Keratinocyte (primary cell): Measurements from ENCODE around the gene SDHAF2. TPM values are rescaled to one million over a fixed set of nuclear protein-coding genes. Genes with fewer than 3 reads are reported as not detected.
"Not testable (repeated sequence)": the region's sequence is repeated elsewhere in the genome, so short reads cannot be mapped to it uniquely, and the experiment has no call there.

Experiments used
- DNase-seq: peaks from one replicate; pipeline ENCODE4 v3.0.0-alpha.2; 2011; ENCODE audit warnings: low read depth, missing footprints, low spot score
- FAIRE-seq: peaks from 2 replicates; lab custom pipeline; 2011; peaks lifted over from hg19 to GRCh38; lab: Jason Lieb, UNC
- H2AFZ ChIP-seq: 2 replicates; pipeline ENCODE4 v1.6.0; 2012; ENCODE audit warnings: low read length, control low read depth, inconsistent platforms; ENCODE audit not compliant: control insufficient read depth
- H3K27ac ChIP-seq: 2 replicates; pipeline ENCODE4 v1.5.1; 2011; ENCODE audit warnings: low read length; ENCODE audit not compliant: control insufficient read depth, insufficient read depth
- H3K27me3 ChIP-seq: 3 replicates; pipeline ENCODE4 v1.6.0; 2011; ENCODE audit warnings: low read length; ENCODE audit not compliant: control insufficient read depth, insufficient read depth; ENCODE audit errors: extremely low read depth
- H3K36me3 ChIP-seq, 2 experiments: 2 replicates in 1 of 2; 3 replicates in 1 of 2; pipeline ENCODE4 v1.5.1; 2011; ENCODE audit warnings: low read length in 2 of 2, mild to moderate bottlenecking in 1 of 2; ENCODE audit not compliant: control insufficient read depth in 2 of 2, insufficient read depth in 2 of 2; ENCODE audit errors: extremely low read depth in 1 of 2
- H3K4me1 ChIP-seq: 3 replicates; pipeline ENCODE4 v1.5.1; 2011; ENCODE audit warnings: low read length; ENCODE audit not compliant: control insufficient read depth, insufficient read depth; ENCODE audit errors: extremely low read depth
- H3K4me2 ChIP-seq: 3 replicates; pipeline ENCODE4 v1.6.0; 2011; ENCODE audit warnings: low read depth, low read length; ENCODE audit not compliant: control insufficient read depth, insufficient read depth; ENCODE audit errors: extremely low read depth
- H3K4me3 ChIP-seq, 3 experiments: fragments of 200-600 bp in 1 of 3; sonication (generic) in 1 of 3; 2 replicates in 2 of 3; 3 replicates in 1 of 3; pipeline ENCODE4 v1.5.1; 2011 to 2016; ENCODE audit warnings: low read length in 3 of 3, mild to moderate bottlenecking in 3 of 3, control low read depth in 2 of 3, inconsistent platforms in 1 of 3, low read depth in 1 of 3, mixed read lengths in 1 of 3, mixed run types in 1 of 3, moderate library complexity in 1 of 3; ENCODE audit not compliant: control insufficient read depth in 2 of 3, insufficient read depth in 2 of 3; ENCODE audit errors: extremely low read depth in 1 of 3
- H3K79me2 ChIP-seq: 2 replicates; pipeline ENCODE4 v1.6.0; 2012; ENCODE audit warnings: low read length; ENCODE audit not compliant: control insufficient read depth, insufficient read depth
- H3K9ac ChIP-seq: 3 replicates; pipeline ENCODE4 v1.6.0; 2011; ENCODE audit warnings: low read length; ENCODE audit not compliant: control insufficient read depth, insufficient read depth; ENCODE audit errors: extremely low read depth
- H3K9me1 ChIP-seq: 3 replicates; pipeline ENCODE4 v1.6.0; 2011; ENCODE audit warnings: low read length; ENCODE audit not compliant: control insufficient read depth, insufficient read depth; ENCODE audit errors: extremely low read depth
- H3K9me3 ChIP-seq: 2 replicates; pipeline ENCODE4 v1.5.1; 2012; ENCODE audit warnings: low read depth, low read length; ENCODE audit not compliant: control insufficient read depth
- H4K20me1 ChIP-seq: 3 replicates; pipeline ENCODE4 v1.6.0; 2011; ENCODE audit warnings: low read length; ENCODE audit not compliant: control insufficient read depth, insufficient read depth; ENCODE audit errors: extremely low read depth
- EZH2 ChIP-seq: IDR thresholded peaks from one replicate; pipeline ENCODE4 v1.6.1; 2012; ENCODE audit warnings: inconsistent platforms, mild to moderate bottlenecking, low read length, moderate library complexity
- dilution Hi-C: fragments of 300-500 bp; cut with MboI; formaldehyde crosslinking; loops from one replicate; pipeline ENCODE4 v1.7.0; 2020; ENCODE audit warnings: low sequenced_read_pairs; ENCODE audit not compliant: extremely low pct_ligation_motif_present
- polyA plus RNA-seq, 5 experiments: library from polyadenylated mRNA; depleted of rRNA in 3 of 5; stranded (reverse) in 3 of 5; stranded (forward) in 1 of 5; unstranded in 1 of 5; fragments of >200 nt; gene quantifications; 1 replicate in 1 of 5; 2 replicates in 3 of 5; 3 replicates in 1 of 5; pipeline versions ENCODE4 v1.2.1 to v1.2.3, GENCODE V29; 2011 to 2012; ENCODE audit warnings: missing spikeins in 2 of 5, low read depth in 1 of 5, low replicate concordance in 1 of 5
- TF ChIP-seq, protein P1 (sequence below), 3 experiments: IDR thresholded peaks in 1 of 3; conservative IDR thresholded peaks in 1 of 3; optimal IDR thresholded peaks in 1 of 3; 2 replicates in 2 of 3; 3 replicates in 1 of 3; pipeline versions ENCODE3 to v1.5.1; 2011; ENCODE audit warnings: low read length in 3 of 3, mild to moderate bottlenecking in 3 of 3, moderate library complexity in 2 of 3, control low read depth in 1 of 3, inconsistent platforms in 1 of 3; ENCODE audit not compliant: insufficient read depth in 2 of 3; ENCODE audit errors: extremely low read depth in 1 of 3

Gene SDHAF2
- polyA plus RNA-seq, 1 donor (not counting 4 experiments of a cell fraction or from before 2014, with no cell fraction given) = 56.4 TPM

DNA sequence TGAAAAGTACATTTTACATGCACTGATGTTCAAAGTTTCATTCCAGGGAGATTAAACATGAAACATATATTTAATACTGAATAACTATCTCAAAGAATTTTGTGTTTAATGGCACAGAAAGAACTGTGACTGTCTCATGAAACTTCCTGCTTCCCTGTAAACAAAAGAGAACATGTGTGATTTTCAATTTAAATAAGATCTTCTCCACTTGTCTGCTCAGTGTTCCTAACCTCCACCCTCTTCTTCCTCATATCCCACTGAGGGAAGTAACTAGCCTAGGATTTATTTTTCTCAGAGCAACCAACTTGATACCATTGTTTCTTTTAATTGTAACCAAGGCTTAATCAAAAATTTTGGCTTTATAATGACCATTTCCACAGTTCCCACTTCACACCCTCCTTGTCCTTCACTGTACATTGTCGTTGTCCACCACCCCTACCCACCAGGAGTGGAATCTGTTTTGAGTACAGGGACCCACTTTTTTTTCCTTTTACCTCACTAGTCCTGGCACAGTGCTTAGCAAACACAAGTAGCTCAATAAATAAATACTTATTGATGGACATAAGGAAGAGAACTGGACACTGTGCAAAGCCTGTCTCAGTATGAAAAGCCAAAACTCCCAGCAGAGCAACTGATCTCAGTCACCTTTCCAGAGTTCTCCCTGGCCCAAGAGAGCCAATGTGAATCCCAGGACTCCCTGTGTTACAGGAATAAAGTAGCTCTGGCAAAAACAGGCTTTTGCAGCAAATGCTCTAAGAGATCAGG is 4.4 kb upstream of the SDHAF2 start:
- peaks cover 5% of the 10 kb centered on the region for H3K4me1 ChIP-seq
- no peak overlapping the region for H3K9ac ChIP-seq
- FAIRE-seq (no peak), DNase-seq (no peak)
- H3K9me3 ChIP-seq = no peaks in the 10 kb centered on the region
- no peaks in the 10 kb centered on the region for H3K27me3 ChIP-seq
- H3K9me1 ChIP-seq = no peaks in the 10 kb centered on the region
- H2AFZ ChIP-seq = no peak overlapping the region
- peaks cover 16 to 33% of the 10 kb centered on the region in 2 experiments for H3K36me3 ChIP-seq
- no peak overlapping the region for H3K4me3 ChIP-seq
- peaks cover 73% of the 10 kb centered on the region for H3K79me2 ChIP-seq
- no peak overlapping the region for H3K4me2 ChIP-seq
- dilution Hi-C loops = no loop called here
- no peak for TF ChIP-seq EZH2
- TF ChIP-seq, protein P1, sequence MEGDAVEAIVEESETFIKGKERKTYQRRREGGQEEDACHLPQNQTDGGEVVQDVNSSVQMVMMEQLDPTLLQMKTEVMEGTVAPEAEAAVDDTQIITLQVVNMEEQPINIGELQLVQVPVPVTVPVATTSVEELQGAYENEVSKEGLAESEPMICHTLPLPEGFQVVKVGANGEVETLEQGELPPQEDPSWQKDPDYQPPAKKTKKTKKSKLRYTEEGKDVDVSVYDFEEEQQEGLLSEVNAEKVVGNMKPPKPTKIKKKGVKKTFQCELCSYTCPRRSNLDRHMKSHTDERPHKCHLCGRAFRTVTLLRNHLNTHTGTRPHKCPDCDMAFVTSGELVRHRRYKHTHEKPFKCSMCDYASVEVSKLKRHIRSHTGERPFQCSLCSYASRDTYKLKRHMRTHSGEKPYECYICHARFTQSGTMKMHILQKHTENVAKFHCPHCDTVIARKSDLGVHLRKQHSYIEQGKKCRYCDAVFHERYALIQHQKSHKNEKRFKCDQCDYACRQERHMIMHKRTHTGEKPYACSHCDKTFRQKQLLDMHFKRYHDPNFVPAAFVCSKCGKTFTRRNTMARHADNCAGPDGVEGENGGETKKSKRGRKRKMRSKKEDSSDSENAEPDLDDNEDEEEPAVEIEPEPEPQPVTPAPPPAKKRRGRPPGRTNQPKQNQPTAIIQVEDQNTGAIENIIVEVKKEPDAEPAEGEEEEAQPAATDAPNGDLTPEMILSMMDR (optimal IDR thresholded peaks at IDR 0.05 in 1 of 3, IDR thresholded peaks at IDR 0.05 in 1 of 3, conservative IDR thresholded peaks at IDR 0.05 in 1 of 3; ENCODE audit: extremely low read depth in 1 of 3, insufficient read depth in 2 of 3, low read length in 3 of 3) = no peak
- no peak overlapping the region for H3K27ac ChIP-seq
- H4K20me1 ChIP-seq = no peaks in the 10 kb centered on the region

GRCh38 chr11:61429346-61429690 is 606 bp upstream of the SDHAF2 start:
- FAIRE-seq = no peak

DNA sequence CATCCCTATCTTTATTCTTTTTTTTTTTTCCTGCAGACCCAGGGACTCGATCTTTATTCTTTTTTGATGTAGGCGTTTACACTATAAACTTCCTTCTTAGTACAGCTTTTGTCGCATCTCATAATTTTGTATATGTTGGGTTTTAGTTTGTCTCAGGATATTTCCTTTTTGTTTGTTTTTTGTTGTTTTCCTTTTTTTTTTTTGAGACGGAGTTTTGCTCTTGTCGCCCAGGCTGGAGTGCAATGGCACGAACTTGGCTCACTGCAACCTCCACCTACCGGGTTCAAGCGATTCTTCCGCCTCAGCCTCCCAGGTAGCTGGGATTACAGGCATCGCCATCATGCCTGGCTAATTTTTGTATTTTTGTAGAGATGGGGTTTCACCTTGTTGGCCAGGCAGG is 915 bp downstream of the SDHAF2 start:
- H3K4me2 ChIP-seq = peak overlapping the region; percentile 79
- dilution Hi-C loops, H3K9me3 ChIP-seq, H3K27me3 ChIP-seq, FAIRE-seq, H2AFZ ChIP-seq, H3K9me1 ChIP-seq, H4K20me1 ChIP-seq, DNase-seq: not testable (repeated sequence)
- peak overlapping the region; percentile 74 to 85 (median 81) for H3K4me3 ChIP-seq
- H3K36me3 ChIP-seq = peaks cover 7 to 13% of the 10 kb centered on the region in 2 experiments
- H3K9ac ChIP-seq = peak overlapping the region; percentile 97
- H3K4me1 ChIP-seq = peaks cover 18% of the 10 kb centered on the region
- peak overlapping the region; percentile 85 for H3K27ac ChIP-seq
- H3K79me2 ChIP-seq = peaks cover 86% of the 10 kb centered on the region

More at GRCh38 chr11:61429346-61429690, 606 bp upstream of the SDHAF2 start:
- Histone ChIP-seq H4K20me1 (peaks cover 4% of the 10 kb centered on the region), H2AFZ (peak overlapping the region; percentile 58), H3K27me3 (no peaks in the 10 kb centered on the region), H3K9ac (peak overlapping the region; percentile 97), H3K9me3 (no peaks in the 10 kb centered on the region), H3K4me1 (peaks cover 14% of the 10 kb centered on the region), H3K9me1 (no peaks in the 10 kb centered on the region), H3K4me3 (peak overlapping the region; percentile 74 to 85 (median 81)), H3K4me2 (peak overlapping the region; percentile 88), H3K36me3 (peaks cover 11 to 17% of the 10 kb centered on the region in 2 experiments), H3K27ac (peak overlapping the region; percentile 83), H3K79me2 (peaks cover 80% of the 10 kb centered on the region)
- no peak for DNase-seq
- TF ChIP-seq, protein P1 (optimal IDR thresholded peaks at IDR 0.05 in 1 of 3, IDR thresholded peaks at IDR 0.05 in 1 of 3, conservative IDR thresholded peaks at IDR 0.05 in 1 of 3; ENCODE audit: extremely low read depth in 1 of 3, insufficient read depth in 2 of 3, low read length in 3 of 3) = peak in 1 of 3 experiments; percentile 48
- no peak for TF ChIP-seq EZH2
- dilution Hi-C loops = no loop called here
